Brain pericyte (primary cell): ENCODE results near the gene PRRG1.
"Not testable (repeated sequence)": the region's sequence is repeated elsewhere in the genome, so short reads cannot be mapped to it uniquely, and the experiment has no call there.

ENCODE experiments used
- DNase-seq: peaks from one replicate; pipeline ENCODE4 v3.0.0-alpha.2; 2012; ENCODE audit warnings: low read depth, low spot score

PRRG1 gene

DNA sequence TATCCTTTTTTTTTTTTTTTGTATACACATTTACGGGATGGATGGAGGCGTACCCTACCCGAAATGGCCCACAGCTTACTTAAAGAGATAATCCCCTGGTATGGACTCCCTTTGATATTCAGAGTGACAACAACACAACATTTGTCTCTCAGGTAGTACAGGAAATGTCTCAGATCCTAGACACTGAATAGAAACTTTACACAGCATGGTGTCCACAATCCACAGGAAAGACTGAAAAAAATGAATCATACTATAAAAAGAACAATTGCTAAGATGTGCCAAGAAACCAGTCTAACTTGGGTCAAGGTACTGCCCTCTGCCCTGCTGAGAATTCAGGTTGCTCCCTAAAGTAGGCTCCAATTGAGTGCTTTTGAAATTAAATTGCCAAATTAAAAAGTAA, 121.5 kb downstream of the PRRG1 start:
- DNase-seq, result no peak

DNA sequence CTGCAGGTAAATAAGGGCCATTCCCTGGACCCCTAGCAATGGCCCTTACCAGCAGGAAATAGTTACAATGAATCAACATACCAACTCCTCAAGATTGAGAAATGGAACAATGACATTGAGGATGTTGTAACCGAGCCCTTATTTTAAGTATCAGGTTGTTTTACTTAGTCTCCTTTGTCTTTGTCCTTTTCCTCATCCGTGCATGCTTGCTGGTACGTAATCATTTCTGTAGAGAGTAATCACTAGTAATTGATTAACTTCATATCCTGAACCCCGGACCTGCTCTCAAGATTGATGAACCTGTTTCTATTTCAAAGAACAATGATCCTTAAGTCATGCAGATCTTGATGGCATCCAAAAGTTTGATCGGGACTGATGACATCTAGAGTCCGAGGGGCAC, 123.7 kb downstream of the PRRG1 start:
- no peak for DNase-seq

DNA sequence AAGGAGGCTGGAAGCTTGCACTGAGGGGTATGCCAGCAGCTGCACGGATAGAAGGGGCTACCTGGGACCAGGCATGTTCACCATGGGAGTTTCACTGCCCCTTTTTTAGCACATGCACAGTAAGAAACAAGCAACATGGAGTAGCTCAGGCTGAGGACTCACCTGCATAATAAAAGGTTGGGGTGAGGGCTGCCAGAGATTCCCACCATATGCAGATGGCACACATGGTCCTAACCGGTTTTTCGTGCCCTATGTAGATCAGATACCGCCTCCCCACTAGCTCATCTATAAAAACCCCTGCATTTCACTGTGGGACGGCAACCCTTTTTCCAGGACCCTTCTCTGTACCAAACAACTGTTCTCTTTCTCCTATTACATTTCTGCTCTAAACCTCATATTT, 125.3 kb downstream of the PRRG1 start:
- DNase-seq, result no peak

DNA sequence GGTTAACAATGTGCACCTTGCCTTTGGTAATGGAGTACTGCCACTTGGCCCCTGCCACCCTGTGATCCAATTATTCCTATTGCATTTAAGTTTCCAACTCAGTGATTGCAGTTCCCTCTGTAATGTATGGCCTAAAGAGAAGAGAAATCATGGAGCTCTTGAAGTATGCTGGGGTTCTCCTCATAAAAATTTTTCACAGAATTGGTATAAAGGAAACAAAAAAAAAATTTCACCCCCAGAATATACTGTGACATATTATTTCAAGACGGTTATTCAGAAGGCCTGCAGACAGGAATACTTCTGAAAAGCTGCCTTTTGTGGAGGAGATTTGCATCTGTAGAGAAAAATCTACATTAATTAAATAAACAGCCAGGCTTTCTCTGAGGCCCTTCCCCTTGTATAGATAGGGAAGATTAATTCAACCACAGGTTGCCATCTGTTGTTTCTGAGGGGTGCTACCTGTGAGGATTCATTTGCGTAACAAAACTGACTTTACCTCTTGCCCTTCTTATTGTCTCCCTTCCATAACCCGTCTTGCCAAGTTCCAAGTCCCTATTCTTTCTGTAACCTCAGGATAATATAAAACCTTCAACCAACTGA, 127.5 kb downstream of the PRRG1 start:
- no peak for DNase-seq

DNA sequence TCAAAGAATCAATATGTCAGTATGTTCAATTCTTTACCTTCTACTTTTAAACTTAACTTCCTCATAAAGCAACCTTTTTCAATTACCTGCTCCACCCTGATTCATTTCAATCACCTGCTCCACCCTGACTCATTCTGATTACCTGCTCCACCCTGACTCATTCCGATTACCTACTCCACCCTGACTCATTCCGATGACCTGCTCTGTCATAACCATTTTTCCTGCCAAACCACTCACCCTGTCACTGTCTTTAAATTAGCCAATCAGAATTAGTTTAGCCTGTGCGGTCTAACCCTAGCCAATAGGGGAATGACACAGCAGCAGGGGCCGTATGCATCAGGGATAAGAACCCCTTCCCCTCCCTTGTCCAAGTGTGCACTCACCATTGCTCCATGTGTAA, 135.2 kb downstream of the PRRG1 start:
- DNase-seq, result not testable (repeated sequence)

DNA sequence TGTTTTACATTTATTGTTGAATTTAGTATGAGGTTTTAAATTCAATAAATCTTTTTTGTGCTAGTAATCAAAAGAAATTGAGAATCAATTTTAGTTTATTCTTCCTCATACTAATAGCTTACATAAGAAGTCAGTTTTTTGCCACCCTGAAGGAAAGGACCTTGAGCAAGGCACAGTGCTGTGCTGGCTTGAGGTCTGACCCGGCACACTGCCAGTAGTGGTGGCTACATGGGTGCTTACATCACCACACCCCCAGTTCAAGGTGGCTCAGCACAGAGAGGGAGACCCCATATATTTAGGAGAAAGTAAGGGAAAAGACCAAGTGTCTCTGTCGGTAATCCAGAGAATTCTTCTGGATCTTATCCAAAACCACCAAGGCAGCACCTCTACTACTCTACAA, 136.3 kb downstream of the PRRG1 start:
- no peak for DNase-seq

DNA sequence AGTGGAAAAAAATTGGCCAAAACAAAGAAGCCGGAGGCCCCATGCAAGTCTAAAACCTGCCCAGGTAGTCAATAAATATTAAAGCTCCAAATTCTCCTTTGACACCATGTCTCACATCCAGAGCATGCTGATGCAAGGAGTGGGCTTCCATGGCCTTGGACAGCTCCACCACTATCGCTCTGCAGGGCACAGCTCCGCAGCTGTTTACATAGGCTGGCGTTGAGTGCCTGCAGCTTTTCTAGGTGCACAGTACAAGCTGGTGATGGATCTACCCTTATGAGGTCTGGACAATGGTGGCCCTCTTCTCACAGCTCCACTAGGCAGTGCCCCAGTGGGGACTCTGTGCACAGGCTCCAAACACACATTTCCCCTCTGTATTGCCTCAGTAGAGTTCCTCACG, 138.1 kb downstream of the PRRG1 start:
- DNase-seq, result no peak

DNA sequence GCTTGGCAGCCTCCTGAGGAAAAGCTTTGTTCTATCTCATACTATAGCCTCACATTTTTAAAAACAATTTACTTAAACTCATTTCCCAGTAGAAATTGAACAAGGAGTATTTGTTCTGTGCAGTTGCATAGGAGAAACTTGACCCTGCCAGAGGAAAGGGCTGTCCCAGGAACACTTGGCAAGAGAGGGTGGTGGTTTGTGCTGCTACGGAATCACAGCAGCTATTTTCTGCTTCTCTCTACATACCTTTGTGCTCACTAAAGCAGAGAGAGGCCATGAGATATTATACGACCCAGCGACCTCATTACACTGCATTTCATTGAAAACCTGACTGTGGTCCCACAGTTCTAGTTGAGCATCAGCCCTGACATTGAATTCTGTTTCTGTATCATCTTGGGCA, 139.2 kb downstream of the PRRG1 start:
- DNase-seq, result no peak

DNA sequence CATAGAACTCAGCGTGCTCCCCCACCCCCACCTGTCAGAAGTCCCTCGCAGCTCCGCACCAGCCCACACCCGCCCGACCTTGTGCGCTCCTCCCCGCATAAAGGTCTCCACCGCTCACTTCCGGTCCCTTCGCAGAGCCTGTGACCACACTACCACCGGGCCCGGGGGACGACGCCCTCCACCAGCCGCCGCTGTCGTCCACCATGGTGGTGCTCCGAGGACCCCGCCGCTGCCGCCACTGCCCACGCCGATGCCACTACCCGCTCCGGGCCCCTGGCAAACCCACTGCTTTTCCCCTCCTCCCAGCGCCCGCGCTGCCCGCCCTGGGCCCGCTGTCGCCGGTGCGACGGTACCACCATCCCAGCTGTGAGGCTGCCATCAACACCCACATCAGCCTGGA, 142.5 kb downstream of the PRRG1 start:
- no peak for DNase-seq

DNA sequence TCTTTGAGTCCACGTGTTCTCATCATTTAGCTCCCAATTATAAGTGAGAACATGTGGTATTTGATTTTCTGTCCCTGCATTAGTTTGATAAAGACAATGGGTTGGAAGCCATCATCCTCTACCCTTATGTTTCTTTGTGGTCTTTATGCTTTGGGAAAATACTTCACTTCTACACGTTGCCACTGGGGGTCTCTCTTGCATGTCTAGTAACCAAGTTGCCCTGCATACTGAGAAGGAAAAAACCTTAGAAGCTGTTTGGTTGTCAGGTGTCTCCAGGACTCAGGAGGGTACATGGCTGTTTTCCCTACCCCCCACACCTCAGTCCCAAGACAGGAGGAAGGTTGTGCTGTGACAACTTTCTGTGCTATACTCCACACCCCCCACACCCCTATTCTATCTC, 146.6 kb downstream of the PRRG1 start:
- DNase-seq, result not testable (repeated sequence)

DNA sequence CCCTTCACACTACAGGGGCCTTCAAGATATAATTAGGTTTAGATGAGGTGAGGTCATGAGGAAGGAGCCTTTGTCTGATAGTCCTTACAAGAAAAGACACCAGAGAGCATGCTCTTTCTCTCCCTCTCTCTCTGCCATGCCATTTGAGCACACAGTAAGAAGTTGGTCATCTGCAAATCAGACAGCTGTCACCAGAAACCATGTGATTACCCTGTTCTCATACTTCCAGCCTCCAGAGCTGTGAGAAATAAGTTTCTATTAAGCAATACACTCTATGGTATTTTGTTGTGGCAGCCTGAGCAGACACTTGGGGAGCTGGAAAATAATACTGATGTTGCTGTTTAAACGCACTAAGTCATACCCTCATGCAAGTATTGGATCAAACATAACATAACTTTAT, 148.0 kb downstream of the PRRG1 start:
- not testable (repeated sequence) for DNase-seq

DNA sequence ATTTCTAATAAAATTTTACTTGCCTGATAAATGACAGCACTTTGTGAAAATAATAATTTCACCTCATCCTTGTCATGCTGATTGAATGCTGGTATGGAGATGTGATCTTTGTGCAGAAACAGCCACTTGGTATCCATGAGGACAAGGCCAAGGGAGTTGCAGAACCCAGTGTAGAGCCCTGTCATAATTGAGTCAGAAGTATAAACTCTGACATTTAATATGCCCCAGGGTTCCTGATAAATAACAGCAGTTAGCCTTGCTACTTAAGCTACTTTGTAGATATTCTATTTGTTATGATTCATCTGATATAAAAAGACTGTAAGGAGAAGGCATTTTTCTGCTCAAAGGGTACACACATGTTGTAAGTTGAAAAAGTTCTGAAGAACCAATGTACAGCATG, 149.2 kb downstream of the PRRG1 start:
- DNase-seq, result not testable (repeated sequence)

DNA sequence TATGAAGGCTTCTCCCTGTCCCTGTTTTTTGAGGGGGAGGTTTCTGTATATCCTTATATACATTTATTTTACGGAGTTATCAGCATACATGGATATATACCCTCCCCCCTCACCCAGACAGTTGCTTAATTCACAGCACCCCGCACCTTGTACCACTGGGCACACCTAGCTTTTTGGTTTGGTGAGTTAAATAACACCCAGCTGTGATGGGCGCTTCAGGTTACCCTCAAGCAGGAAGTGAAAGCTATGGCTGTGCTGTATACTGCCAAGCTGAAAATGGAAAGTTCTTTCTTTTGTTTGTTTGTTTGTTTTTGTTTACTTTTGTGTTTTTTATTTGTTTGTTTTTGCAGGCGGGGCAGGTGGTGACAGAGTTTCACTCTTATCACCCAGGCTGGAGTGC, 150.5 kb downstream of the PRRG1 start:
- not testable (repeated sequence) for DNase-seq

DNA sequence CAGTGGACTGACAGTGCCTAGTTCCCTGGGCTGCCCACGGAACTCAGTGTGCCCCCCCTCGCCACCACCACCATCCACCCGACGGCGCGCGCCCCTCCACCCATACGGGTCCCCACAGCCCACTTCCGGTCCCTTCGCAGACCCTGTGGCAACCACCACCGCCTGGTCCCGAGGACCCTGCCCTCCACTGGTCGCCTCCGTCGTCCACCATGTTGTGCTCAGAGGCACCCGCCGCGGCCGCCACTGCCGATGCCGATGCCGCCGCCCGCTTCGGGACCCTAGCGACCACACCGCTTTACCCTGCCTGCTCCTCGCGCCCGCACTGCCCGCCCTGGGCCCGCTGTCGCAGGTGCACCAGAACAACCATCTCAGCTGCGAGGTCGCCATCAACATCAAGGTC, 155.8 kb downstream of the PRRG1 start:
- DNase-seq, result no peak
